Lower leg skin (tissue), 3 donors: Measurements from ENCODE around the gene SLC25A48.

Source experiments
- POLR2A ChIP-seq, 2 donors: fragments of 450-650 bp; IDR thresholded peaks; one replicate each; pipeline ENCODE4 v1.6.1; 2016 to 2017; ENCODE audit warnings: antibody characterized with exemption in 2 of 2, mild to moderate bottlenecking in 1 of 2, moderate library complexity in 1 of 2
- TF ChIP-seq, protein P1 (sequence below), 3 donors: fragments of 450-650 bp; IDR thresholded peaks; one replicate each; pipeline ENCODE4 v1.5.1; 2016; ENCODE audit warnings: antibody characterized with exemption in 3 of 3, mild to moderate bottlenecking in 3 of 3, moderate library complexity in 2 of 3

DNA sequence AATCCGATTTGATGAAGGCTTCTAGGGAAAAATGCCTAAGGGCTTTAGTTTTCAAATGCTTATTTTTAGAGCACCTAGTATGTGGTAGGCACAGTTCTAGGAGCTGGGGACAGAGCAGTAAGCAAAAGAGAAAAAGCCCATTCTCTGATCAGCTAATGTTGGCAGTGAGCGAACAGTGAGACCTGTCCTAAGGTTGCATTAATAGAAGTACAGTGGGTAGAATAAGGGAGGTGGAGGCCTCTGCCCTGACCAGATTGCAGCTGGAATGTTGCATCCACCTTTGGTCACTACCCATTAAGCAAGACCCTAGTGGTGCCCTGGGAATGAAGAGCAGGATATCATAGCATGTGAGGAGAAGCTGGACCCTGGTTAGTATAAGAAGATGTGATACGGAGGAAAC lies 41.1 kb downstream of the SLC25A48 start:
- TF ChIP-seq, protein P1, sequence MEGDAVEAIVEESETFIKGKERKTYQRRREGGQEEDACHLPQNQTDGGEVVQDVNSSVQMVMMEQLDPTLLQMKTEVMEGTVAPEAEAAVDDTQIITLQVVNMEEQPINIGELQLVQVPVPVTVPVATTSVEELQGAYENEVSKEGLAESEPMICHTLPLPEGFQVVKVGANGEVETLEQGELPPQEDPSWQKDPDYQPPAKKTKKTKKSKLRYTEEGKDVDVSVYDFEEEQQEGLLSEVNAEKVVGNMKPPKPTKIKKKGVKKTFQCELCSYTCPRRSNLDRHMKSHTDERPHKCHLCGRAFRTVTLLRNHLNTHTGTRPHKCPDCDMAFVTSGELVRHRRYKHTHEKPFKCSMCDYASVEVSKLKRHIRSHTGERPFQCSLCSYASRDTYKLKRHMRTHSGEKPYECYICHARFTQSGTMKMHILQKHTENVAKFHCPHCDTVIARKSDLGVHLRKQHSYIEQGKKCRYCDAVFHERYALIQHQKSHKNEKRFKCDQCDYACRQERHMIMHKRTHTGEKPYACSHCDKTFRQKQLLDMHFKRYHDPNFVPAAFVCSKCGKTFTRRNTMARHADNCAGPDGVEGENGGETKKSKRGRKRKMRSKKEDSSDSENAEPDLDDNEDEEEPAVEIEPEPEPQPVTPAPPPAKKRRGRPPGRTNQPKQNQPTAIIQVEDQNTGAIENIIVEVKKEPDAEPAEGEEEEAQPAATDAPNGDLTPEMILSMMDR (IDR thresholded peaks at IDR 0.05): no peak
- no peak for TF ChIP-seq POLR2A (IDR thresholded peaks at IDR 0.05)
